Hepatocyte (in vitro differentiated cells): ENCODE data around the gene PPP1R9A. TPM values are rescaled to one million over a fixed set of nuclear protein-coding genes. Genes with fewer than 3 reads are reported as not detected.

Experiments used
- DNase-seq: peaks from one replicate; pipeline ENCODE4 v3.0.0-alpha.2; 2016; ENCODE audit warnings: low spot score
- H2AFZ ChIP-seq: fragments of 200-600 bp; sonication (generic); 2 replicates; pipeline ENCODE4 v1.6.0; 2016; ENCODE audit warnings: antibody characterized with exemption, mild to moderate bottlenecking
- H3K27ac ChIP-seq: fragments of 200-600 bp; sonication (generic); 2 replicates; pipeline ENCODE4 v1.5.1; 2016; ENCODE audit warnings: mild to moderate bottlenecking
- H3K27me3 ChIP-seq: fragments of 200-600 bp; sonication (generic); 2 replicates; pipeline ENCODE4 v1.6.1; 2016
- H3K36me3 ChIP-seq: fragments of 200-600 bp; sonication (generic); replicated peaks from 2 replicates; pipeline ENCODE4 v1.5.1; 2016; ENCODE audit warnings: low read depth; ENCODE audit not compliant: insufficient read depth
- H3K4me1 ChIP-seq: fragments of 200-600 bp; sonication (generic); 2 replicates; pipeline ENCODE4 v1.5.1; 2016; ENCODE audit warnings: mild to moderate bottlenecking, moderate library complexity; ENCODE audit not compliant: insufficient read depth
- H3K4me2 ChIP-seq: fragments of 200-600 bp; sonication (generic); 2 replicates; pipeline ENCODE4 v1.6.0; 2016
- H3K4me3 ChIP-seq: fragments of 200-600 bp; sonication (generic); 2 replicates; pipeline ENCODE4 v1.5.1; 2016; ENCODE audit warnings: mild to moderate bottlenecking
- H3K79me2 ChIP-seq: fragments of 200-600 bp; sonication (generic); 2 replicates; pipeline ENCODE4 v1.6.0; 2017; ENCODE audit warnings: mild to moderate bottlenecking
- H3K9me2 ChIP-seq: fragments of 200-600 bp; sonication (generic); replicated peaks from 2 replicates; pipeline ENCODE4 v1.6.0; 2017; ENCODE audit warnings: mild to moderate bottlenecking; ENCODE audit not compliant: insufficient read depth
- H3K9me3 ChIP-seq: fragments of 200-600 bp; sonication (generic); 2 replicates; pipeline ENCODE4 v1.5.1; 2016; ENCODE audit warnings: low read depth, mild to moderate bottlenecking
- H4K20me1 ChIP-seq: fragments of 200-600 bp; sonication (generic); 2 replicates; pipeline ENCODE4 v1.6.0; 2016; ENCODE audit warnings: mild to moderate bottlenecking; ENCODE audit not compliant: insufficient read depth, poor library complexity, severe bottlenecking
- CTCF ChIP-seq: fragments of 200-600 bp; sonication (generic); IDR thresholded peaks from 2 replicates; pipeline ENCODE4 v1.5.1; 2016; ENCODE audit warnings: antibody characterized with exemption, mild to moderate bottlenecking; ENCODE audit not compliant: poor library complexity
- EZH2 ChIP-seq: fragments of 200-600 bp; sonication (generic); IDR thresholded peaks from 2 replicates; pipeline ENCODE4 v1.6.1; 2016; ENCODE audit warnings: antibody characterized with exemption, mild to moderate bottlenecking, borderline replicate concordance
- EZH2phosphoT487 ChIP-seq: fragments of 200-600 bp; sonication (generic); IDR thresholded peaks from one replicate; pipeline ENCODE4 v1.6.1; 2018; ENCODE audit warnings: antibody characterized with exemption, mild to moderate bottlenecking, low read depth, moderate library complexity; ENCODE audit not compliant: unreplicated experiment, severe bottlenecking
- WGBS: methylation state at CpG from one replicate; pipeline ENCODE4 v1.1.6; 2016; ENCODE audit warnings: low lambda C conversion rate; ENCODE audit errors: missing lambda C conversion rate; 5-methylcytosine and 5-hydroxymethylcytosine counted together
- polyA plus RNA-seq: library from polyadenylated mRNA; unstranded; fragments of >200 nt; fragmentation: Nextera tagmentation; extraction: Ambion mirVana; gene quantifications from 2 replicates; pipeline ENCODE4 v1.2.1, GENCODE V29; 2016
- total RNA-seq: library from RNA; depleted of rRNA; stranded (reverse); fragments of >200 nt; gene quantifications from 2 replicates; pipeline ENCODE4 v1.2.3, GENCODE V29; 2014

PPP1R9A gene
- total and polyA plus RNA-seq, 2 experiments from 2014 or later = 11.7 to 25.7 TPM

GRCh38 chr7:95139922-95140321 lies 232.5 kb downstream of the PPP1R9A start:
- Histone ChIP-seq H3K36me3 (no peaks in the 10 kb centered on the region), H3K27ac (no peak overlapping the region), H3K4me2 (no peak overlapping the region), H3K27me3 (no peaks in the 10 kb centered on the region), H2AFZ (no peak overlapping the region), H3K4me1 (no peaks in the 10 kb centered on the region), H3K4me3 (no peak overlapping the region), H4K20me1 (no peaks in the 10 kb centered on the region), H3K9me2 (no peaks in the 10 kb centered on the region), H3K79me2 (no peaks in the 10 kb centered on the region), H3K9me3 (no peaks in the 10 kb centered on the region)
- 100% methylated on average over 1 of the region's 1 CpG for WGBS
- DNase-seq = no peak
- no peak for TF ChIP-seq CTCF
- no peak for TF ChIP-seq EZH2
- TF ChIP-seq EZH2phosphoT487 = no peak

GRCh38 chr7:95141755-95142154 lies 234.4 kb downstream of the PPP1R9A start:
- TF ChIP-seq EZH2 (no peak), EZH2phosphoT487 (no peak), CTCF (no peak)
- no peak overlapping the region for H2AFZ ChIP-seq
- no peak overlapping the region for H3K4me2 ChIP-seq
- no peaks in the 10 kb centered on the region for H3K79me2 ChIP-seq
- DNase-seq = no peak
- H3K27ac ChIP-seq = no peak overlapping the region
- no peak overlapping the region for H3K4me3 ChIP-seq
- H3K9me3 ChIP-seq = no peaks in the 10 kb centered on the region
- H3K4me1 ChIP-seq = no peaks in the 10 kb centered on the region
- H4K20me1 ChIP-seq = no peaks in the 10 kb centered on the region
- H3K27me3 ChIP-seq = no peaks in the 10 kb centered on the region
- WGBS = 89% methylated on average over 2 of the region's 2 CpGs
- no peaks in the 10 kb centered on the region for H3K36me3 ChIP-seq
- no peaks in the 10 kb centered on the region for H3K9me2 ChIP-seq

GRCh38 chr7:95144256-95144655 lies 236.9 kb downstream of the PPP1R9A start:
- H4K20me1 ChIP-seq = no peaks in the 10 kb centered on the region
- TF ChIP-seq EZH2 (no peak), CTCF (no peak), EZH2phosphoT487 (no peak)
- no peak overlapping the region for H3K4me3 ChIP-seq
- H3K79me2 ChIP-seq = no peaks in the 10 kb centered on the region
- H3K36me3 ChIP-seq = no peaks in the 10 kb centered on the region
- no peak overlapping the region for H2AFZ ChIP-seq
- no peaks in the 10 kb centered on the region for H3K9me2 ChIP-seq
- no peaks in the 10 kb centered on the region for H3K27me3 ChIP-seq
- 91% methylated on average over 4 of the region's 4 CpGs for WGBS
- no peaks in the 10 kb centered on the region for H3K4me1 ChIP-seq
- no peak for DNase-seq
- no peaks in the 10 kb centered on the region for H3K9me3 ChIP-seq
- H3K4me2 ChIP-seq = no peak overlapping the region
- no peak overlapping the region for H3K27ac ChIP-seq

GRCh38 chr7:95155965-95156364 lies 248.6 kb downstream of the PPP1R9A start:
- Histone ChIP-seq H3K79me2 (no peaks in the 10 kb centered on the region), H3K27ac (no peak overlapping the region), H2AFZ (no peak overlapping the region), H3K36me3 (no peaks in the 10 kb centered on the region), H3K4me2 (no peak overlapping the region), H3K9me2 (no peaks in the 10 kb centered on the region), H3K27me3 (no peaks in the 10 kb centered on the region), H3K9me3 (no peaks in the 10 kb centered on the region), H3K4me3 (no peak overlapping the region), H4K20me1 (no peaks in the 10 kb centered on the region), H3K4me1 (no peaks in the 10 kb centered on the region)
- WGBS = 97% methylated on average over 5 of the region's 5 CpGs
- no peak for DNase-seq
- TF ChIP-seq CTCF (no peak), EZH2 (no peak), EZH2phosphoT487 (no peak)
